HCT116 (cell line): Measurements from ENCODE around the gene CHST1. TPM values are rescaled to one million over a fixed set of nuclear protein-coding genes. Genes with fewer than 3 reads are reported as not detected.

ENCODE experiments used
- ATAC-seq: fragments of 200-7000 bp; cut with Tn5 transposase; 2 replicates; pipeline ENCODE4 v1.9.1; 2020; ENCODE audit warnings: mild to moderate bottlenecking, moderate library complexity
- BruUV-seq: library from RNA; stranded (reverse); fragments of 400-500 nt; replicated peaks from 2 replicates; lab custom pipeline; 2021; lab: Mats Ljungman, UMichigan
- CTCF ChIA-PET: fragments of 300-600 bp; sonication (Branson Sonifier 250); formaldehyde crosslinking; loops from one replicate; lab custom pipeline; 2021; ENCODE audit warnings: antibody characterized with exemption; lab: Charles Lee
- POLR2A ChIA-PET: fragments of 300-600, 350-600 bp; sonication (Branson Sonifier 250); formaldehyde crosslinking; loops from one replicate; lab custom pipeline; 2021; ENCODE audit warnings: antibody characterized with exemption; lab: Charles Lee
- RAD21 ChIA-PET, 2 experiments: fragments of 300-600 bp; sonication (Branson Sonifier 250); formaldehyde crosslinking; loops; one replicate each; lab custom pipeline; 2023; ENCODE audit warnings: low total read pairs in 2 of 2; ENCODE audit not compliant: uncharacterized antibody in 2 of 2, unreplicated experiment in 2 of 2, low non-redundant PET in 1 of 2; lab: Charles Lee
- DNase-seq: peaks from one replicate; pipeline ENCODE4 v3.0.0-alpha.2; 2010; ENCODE audit warnings: low read depth, low spot score
- H2AFZ ChIP-seq: fragments of 200-600 bp; shearing (Covaris generic), sonication (generic); 2 replicates; pipeline ENCODE4 v1.6.1; 2017; ENCODE audit warnings: low read depth, mixed run types, mixed read lengths, antibody characterized with exemption, low read length; ENCODE audit not compliant: poor library complexity, severe bottlenecking
- H3K27ac ChIP-seq: 2 replicates; pipeline ENCODE4 v1.5.1; 2012; ENCODE audit warnings: low read depth, low read length
- H3K27me3 ChIP-seq: fragments of 200-600 bp; sonication (generic); 2 replicates; pipeline ENCODE4 v1.6.1; 2016; ENCODE audit warnings: mixed run types, low read length, mixed read lengths; ENCODE audit not compliant: insufficient read depth
- H3K36me3 ChIP-seq, 2 experiments: fragments of 200-500 bp in 1 of 2; fragments of 200-600 bp in 1 of 2; sonication (Bioruptor generic) in 1 of 2; sonication (generic) in 1 of 2; 2 replicates each; pipeline versions ENCODE4 v1.5.1 to v1.6.1; 2014 to 2016; ENCODE audit warnings: low read length in 2 of 2, inconsistent platforms in 1 of 2, mixed read lengths in 1 of 2, mixed run types in 1 of 2; ENCODE audit not compliant: insufficient read depth in 2 of 2, control insufficient read depth in 1 of 2
- H3K4me1 ChIP-seq, 2 experiments: fragments of 200-600 bp in 1 of 2; sonication (generic) in 1 of 2; 2 replicates each; pipeline versions ENCODE4 v1.5.1 to v1.6.1; 2012 to 2017; ENCODE audit warnings: low read length in 2 of 2, inconsistent platforms in 1 of 2, mild to moderate bottlenecking in 1 of 2, mixed read lengths in 1 of 2, mixed run types in 1 of 2, moderate library complexity in 1 of 2; ENCODE audit not compliant: insufficient read depth in 2 of 2, control insufficient read depth in 1 of 2
- H3K4me2 ChIP-seq: fragments of 200-600 bp; sonication (generic); 2 replicates; pipeline ENCODE4 v1.6.1; 2017; ENCODE audit warnings: mixed run types, low read length, mixed read lengths
- H3K4me3 ChIP-seq, 2 experiments: fragments of 200-600 bp in 1 of 2; sonication (generic) in 1 of 2; replicated peaks in 1 of 2; 2 replicates each; pipeline ENCODE4 v1.5.1; 2011 to 2016; ENCODE audit warnings: low read length in 2 of 2, control low read depth in 1 of 2, low read depth in 1 of 2, mild to moderate bottlenecking in 1 of 2, mixed read lengths in 1 of 2, mixed run types in 1 of 2
- H3K79me2 ChIP-seq: fragments of 200-600 bp; sonication (generic); 2 replicates; pipeline ENCODE4 v1.6.1; 2017; ENCODE audit warnings: mild to moderate bottlenecking, mixed run types, low read length, moderate library complexity, mixed read lengths; ENCODE audit not compliant: insufficient read depth
- H3K9ac ChIP-seq: fragments of 200-600 bp; sonication (generic); 2 replicates; pipeline ENCODE4 v1.6.1; 2016; ENCODE audit warnings: low read length, mixed read lengths
- H3K9me2 ChIP-seq: fragments of 200-600 bp; sonication (generic), shearing (Covaris generic); 2 replicates; pipeline ENCODE4 v1.6.1; 2017; ENCODE audit warnings: mixed run types, mild to moderate bottlenecking, moderate library complexity; ENCODE audit not compliant: insufficient read depth
- H3K9me3 ChIP-seq, 2 experiments: fragments of 200-500 bp in 1 of 2; fragments of 200-600 bp in 1 of 2; sonication (Bioruptor generic) in 1 of 2; sonication (generic) in 1 of 2; 2 replicates each; pipeline ENCODE4 v1.6.1; 2014 to 2017; ENCODE audit warnings: low read length in 2 of 2, mixed read lengths in 2 of 2, inconsistent platforms in 1 of 2, low read depth in 1 of 2, mild to moderate bottlenecking in 1 of 2, mixed run types in 1 of 2, moderate library complexity in 1 of 2; ENCODE audit not compliant: control insufficient read depth in 1 of 2, insufficient read depth in 1 of 2
- H4K20me1 ChIP-seq: fragments of 200-600 bp; sonication (generic), shearing (Covaris generic); 2 replicates; pipeline ENCODE4 v1.6.1; 2017; ENCODE audit warnings: mixed run types, mild to moderate bottlenecking, moderate library complexity; ENCODE audit not compliant: insufficient read depth
- ATF3 ChIP-seq: IDR thresholded peaks from 2 replicates; pipeline ENCODE4 v1.6.1; 2012
- CBX3 ChIP-seq: IDR thresholded peaks from 2 replicates; pipeline ENCODE4 v1.6.1; 2012; ENCODE audit warnings: low read depth
- CEBPB ChIP-seq: IDR thresholded peaks from 2 replicates; pipeline ENCODE4 v1.6.1; 2012; ENCODE audit warnings: low read depth
- EZH2 ChIP-seq: fragments of 200-600 bp; sonication (generic); IDR thresholded peaks from 2 replicates; pipeline ENCODE4 v1.6.1; 2017; ENCODE audit warnings: antibody characterized with exemption, mixed run types
- FOSL1 ChIP-seq: IDR thresholded peaks from 2 replicates; pipeline ENCODE4 v1.6.1; 2012; ENCODE audit warnings: low read depth
- JUND ChIP-seq: IDR thresholded peaks from 2 replicates; pipeline ENCODE4 v1.6.1; 2012
- REST ChIP-seq: IDR thresholded peaks from 2 replicates; pipeline ENCODE4 v1.6.1; 2012; ENCODE audit warnings: low read depth
- SIN3A ChIP-seq: IDR thresholded peaks from 2 replicates; pipeline ENCODE4 v1.6.1; 2012; ENCODE audit warnings: low read depth
- SP1 ChIP-seq: IDR thresholded peaks from 2 replicates; pipeline ENCODE4 v1.6.1; 2012; ENCODE audit warnings: low read depth
- SRF ChIP-seq: IDR thresholded peaks from 2 replicates; pipeline ENCODE4 v1.6.1; 2012; ENCODE audit warnings: low read depth
- TCF7L2 ChIP-seq: IDR thresholded peaks from 2 replicates; pipeline ENCODE4 v1.7.0; 2011; ENCODE audit warnings: borderline replicate concordance, inconsistent platforms; ENCODE audit not compliant: insufficient read depth, insufficient read length; ENCODE audit errors: extremely low read depth
- ZBTB33 ChIP-seq: IDR thresholded peaks from 2 replicates; pipeline ENCODE4 v1.6.1; 2011; ENCODE audit warnings: mild to moderate bottlenecking, low read length, moderate library complexity; ENCODE audit not compliant: insufficient replicate concordance; ENCODE audit errors: extremely low read depth
- ZNF274 ChIP-seq: fragments of 200-500 bp; sonication (Bioruptor generic); IDR thresholded peaks from 2 replicates; pipeline ENCODE4 v1.6.1; 2014; ENCODE audit warnings: mild to moderate bottlenecking, low read depth, low read length, inconsistent platforms
- intact Hi-C: fragments of 100-400 bp; cut with micrococcal nuclease; formaldehyde crosslinking; loops from 2 replicates; pipeline ENCODE4 v1.10.0; 2022
- total RNA-seq: library from RNA; stranded (reverse); gene quantifications from one replicate; pipeline ENCODE4 v1.2.1, GENCODE V29; 2021; ENCODE audit not compliant: unreplicated experiment

CHST1 gene
- total RNA-seq, 1 experiment from 2014 or later: 0.69 TPM

- H3K9me2 ChIP-seq: no peaks in the 10 kb centered on the region
- peaks cover 0 to 3% of the 10 kb centered on the region in 2 experiments; a peak in 1 of 4 replicates for H3K4me1 ChIP-seq
These were observed 11.0 kb downstream of the CHST1 start for GRCh38 chr11:45654231-45655011.

GRCh38 chr11:45653277-45653676 is 12.1 kb downstream of the CHST1 start:
- Histone ChIP-seq H4K20me1 (no peaks in the 10 kb centered on the region), H3K4me2 (no peak overlapping the region), H3K4me1 (peaks cover 0 to 3% of the 10 kb centered on the region in 2 experiments; a peak in 1 of 4 replicates), H3K9me3 (no peaks in the 10 kb centered on the region), H3K79me2 (no peaks in the 10 kb centered on the region), H3K9ac (no peak overlapping the region), H3K4me3 (no peak overlapping the region), H2AFZ (no peak overlapping the region), H3K36me3 (no peaks in the 10 kb centered on the region), H3K27ac (no peak overlapping the region)
- RAD21 ChIA-PET: no interaction called here
- CTCF ChIA-PET: no interaction called here
- ATAC-seq (no peak), DNase-seq (no peak)
- POLR2A ChIA-PET: no interaction called here
- intact Hi-C loops: loop anchor here (10.0 kb wide), 1 partner anchor 248 kb away; no protein-coding TSS in a partner anchor
- BruUV-seq: no TSS peak
- TF ChIP-seq REST (no peak), SRF (no peak), SIN3A (no peak), ZBTB33 (no peak), JUND (no peak), EZH2 (no peak), CEBPB (no peak), CBX3 (no peak), SP1 (no peak), FOSL1 (no peak), ZNF274 (no peak)
- TF ChIP-seq, all 23 proteins: peak for 0
- Histone ChIP-seq H3K27me3 (no peaks in the 10 kb centered on the region), H3K9me2 (no peaks in the 10 kb centered on the region)

More at GRCh38 chr11:45654231-45655011, 11.0 kb downstream of the CHST1 start:
- Histone ChIP-seq H3K4me3 (no peak overlapping the region), H3K4me2 (no peak overlapping the region; the same call in 1 of the 2 replicates), H3K27ac (no peak overlapping the region), H3K27me3 (no peaks in the 10 kb centered on the region), H2AFZ (peak overlapping the region; percentile 34), H3K9me3 (no peaks in the 10 kb centered on the region), H3K36me3 (no peaks in the 10 kb centered on the region), H3K79me2 (no peaks in the 10 kb centered on the region), H4K20me1 (no peaks in the 10 kb centered on the region), H3K9ac (no peak overlapping the region)
- no peak for TF ChIP-seq ATF3
- TF ChIP-seq SP1: no peak
- TF ChIP-seq TCF7L2: no peak
- TF ChIP-seq CEBPB: no peak
- no peak for ATAC-seq
- RAD21 ChIA-PET: interaction anchor here (1.0 to 2.0 kb wide), 3 partner anchors 79 to 283 kb away, joined by 3 to 7 read pairs (median 5); no protein-coding TSS in a partner anchor
- DNase-seq: no peak
- POLR2A ChIA-PET: no interaction called here
- CTCF ChIA-PET: interaction anchor here (0.6 to 3.5 kb wide), 26 partner anchors 8 to 544 kb away, joined by 3 to 48 read pairs (median 4); no protein-coding TSS in a partner anchor
- no TSS peak for BruUV-seq
- intact Hi-C loops: loop anchor here (1.0 to 10.0 kb wide), 2 partner anchors 250 to 283 kb away; no protein-coding TSS in a partner anchor
